ENCODE results near the gene CTIF.

Gene CTIF

DNA sequence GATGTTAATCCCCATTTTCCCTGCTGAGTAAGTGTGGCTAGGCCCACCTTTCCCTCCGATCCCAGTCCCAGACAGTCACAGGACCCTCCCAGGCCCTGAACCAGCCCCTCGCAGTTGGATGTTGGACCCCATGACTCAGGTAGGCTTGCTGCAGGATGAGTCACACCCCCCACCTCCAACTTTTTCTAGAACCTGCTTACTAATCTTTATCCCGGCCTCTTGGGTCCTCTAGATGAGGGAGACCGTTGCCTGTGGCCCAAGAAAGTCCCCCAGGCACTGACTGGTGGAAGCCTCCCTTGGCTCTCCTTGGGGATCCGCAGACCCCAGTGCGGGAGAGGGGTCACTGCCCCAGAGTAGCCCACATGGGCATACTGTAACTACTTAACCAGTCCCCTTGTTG, 313.5 kb downstream of the CTIF start:
- H3K36me3 ChIP-seq (ENCODE audit: control insufficient read depth, insufficient read depth, low read length): no peaks in the 10 kb centered on the region
- no peak for DNase-seq (ENCODE audit: low read depth, low spot score)
- H3K4me1 ChIP-seq (ENCODE audit: control insufficient read depth, insufficient read depth, low read length): peaks cover 9% of the 10 kb centered on the region
- no peak overlapping the region for H3K4me3 ChIP-seq (ENCODE audit: low read length)
- no CpG with 5 or more reads among the region's 6 CpGs for WGBS (ENCODE audit: insufficient coverage, insufficient read length)
- no peaks in the 10 kb centered on the region for H3K9me3 ChIP-seq (ENCODE audit: control insufficient read depth, insufficient read depth, low read length)
- no peaks in the 10 kb centered on the region for H3K27me3 ChIP-seq (ENCODE audit: control insufficient read depth, insufficient read depth, low read length)
- H3K27ac ChIP-seq (ENCODE audit: low read length): no peak overlapping the region

DNA sequence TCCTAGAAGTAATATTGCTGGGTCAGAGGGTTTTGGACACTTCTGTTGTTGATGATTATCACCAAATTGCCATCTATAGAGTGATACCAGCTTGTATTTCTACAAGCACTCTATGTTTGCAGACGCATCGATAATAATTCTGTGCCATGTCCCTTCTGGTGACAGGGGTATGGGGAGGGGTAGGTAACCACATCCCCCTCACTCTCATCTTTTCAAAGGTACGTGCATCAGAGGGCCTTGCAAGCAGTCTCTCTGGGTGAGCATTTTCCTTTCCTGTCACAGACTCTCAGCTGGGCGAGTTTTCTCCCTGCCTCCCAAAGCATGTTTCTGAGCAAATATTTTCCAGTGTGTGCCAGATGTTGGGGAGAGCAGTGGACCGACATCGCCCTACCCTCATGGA, 314.0 kb downstream of the CTIF start:
- WGBS (ENCODE audit: insufficient coverage, insufficient read length): no CpG with 5 or more reads among the region's 6 CpGs
- no peaks in the 10 kb centered on the region for H3K9me3 ChIP-seq (ENCODE audit: control insufficient read depth, insufficient read depth, low read length)
- H3K27me3 ChIP-seq (ENCODE audit: control insufficient read depth, insufficient read depth, low read length): no peaks in the 10 kb centered on the region
- no peaks in the 10 kb centered on the region for H3K36me3 ChIP-seq (ENCODE audit: control insufficient read depth, insufficient read depth, low read length)
- no peak overlapping the region for H3K27ac ChIP-seq (ENCODE audit: low read length)
- peaks cover 9% of the 10 kb centered on the region for H3K4me1 ChIP-seq (ENCODE audit: control insufficient read depth, insufficient read depth, low read length)
- no peak overlapping the region for H3K4me3 ChIP-seq (ENCODE audit: low read length)
- DNase-seq (ENCODE audit: low read depth, low spot score): no peak

DNA sequence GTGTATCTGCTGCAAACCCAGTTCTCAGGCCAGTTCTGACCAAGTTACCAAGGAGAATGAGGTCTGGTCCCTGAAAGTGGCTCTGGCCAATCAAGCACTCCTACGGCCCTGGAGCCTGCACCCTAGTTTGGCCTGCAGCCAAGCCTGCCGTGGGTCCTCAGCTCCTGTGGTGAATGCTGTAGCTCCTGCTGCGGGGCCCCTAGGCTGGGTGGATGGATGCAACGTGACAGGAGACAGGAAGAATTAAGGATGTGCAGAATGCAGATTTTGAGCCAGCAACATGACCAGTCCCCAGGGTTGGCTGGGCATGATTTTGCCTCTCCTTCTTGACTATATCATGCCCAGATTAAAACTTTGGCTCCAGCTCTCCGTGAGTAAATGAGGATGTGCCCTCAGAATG, 314.8 kb downstream of the CTIF start:
- Histone ChIP-seq H3K27me3 (ENCODE audit: control insufficient read depth, insufficient read depth, low read length) (no peaks in the 10 kb centered on the region), H3K4me3 (ENCODE audit: low read length) (no peak overlapping the region), H3K36me3 (ENCODE audit: control insufficient read depth, insufficient read depth, low read length) (no peaks in the 10 kb centered on the region), H3K27ac (ENCODE audit: low read length) (no peak overlapping the region), H3K9me3 (ENCODE audit: control insufficient read depth, insufficient read depth, low read length) (no peaks in the 10 kb centered on the region), H3K4me1 (ENCODE audit: control insufficient read depth, insufficient read depth, low read length) (peaks cover 6% of the 10 kb centered on the region)
- WGBS (ENCODE audit: insufficient coverage, insufficient read length): no CpG with 5 or more reads among the region's 5 CpGs
- DNase-seq (ENCODE audit: low read depth, low spot score): no peak

DNA sequence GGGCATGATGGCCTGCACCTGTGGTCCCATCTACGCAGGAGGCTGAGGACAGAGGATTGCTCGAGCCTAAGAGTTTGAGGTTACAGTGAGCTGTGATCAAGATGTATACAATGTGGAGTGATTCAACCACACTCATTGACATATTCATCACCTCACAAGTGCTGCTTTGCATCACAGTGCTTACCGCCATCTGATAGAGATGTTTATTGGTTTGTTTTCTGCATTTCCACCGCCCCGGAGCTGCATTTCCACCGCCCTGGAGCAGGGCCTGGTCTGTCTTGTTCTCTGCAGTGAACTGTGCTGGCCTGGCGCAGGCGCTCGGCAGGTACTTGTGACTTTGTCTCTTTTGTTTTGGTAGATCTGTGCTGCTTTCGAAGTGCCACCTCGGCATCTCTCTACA, 315.9 kb downstream of the CTIF start:
- Histone ChIP-seq H3K27ac (ENCODE audit: low read length) (no peak overlapping the region), H3K36me3 (ENCODE audit: control insufficient read depth, insufficient read depth, low read length) (no peaks in the 10 kb centered on the region), H3K4me1 (ENCODE audit: control insufficient read depth, insufficient read depth, low read length) (peaks cover 11% of the 10 kb centered on the region), H3K27me3 (ENCODE audit: control insufficient read depth, insufficient read depth, low read length) (no peaks in the 10 kb centered on the region), H3K9me3 (ENCODE audit: control insufficient read depth, insufficient read depth, low read length) (no peaks in the 10 kb centered on the region), H3K4me3 (ENCODE audit: low read length) (no peak overlapping the region)
- no peak for DNase-seq (ENCODE audit: low read depth, low spot score)
- no CpG with 5 or more reads among the region's 11 CpGs for WGBS (ENCODE audit: insufficient coverage, insufficient read length)

DNA sequence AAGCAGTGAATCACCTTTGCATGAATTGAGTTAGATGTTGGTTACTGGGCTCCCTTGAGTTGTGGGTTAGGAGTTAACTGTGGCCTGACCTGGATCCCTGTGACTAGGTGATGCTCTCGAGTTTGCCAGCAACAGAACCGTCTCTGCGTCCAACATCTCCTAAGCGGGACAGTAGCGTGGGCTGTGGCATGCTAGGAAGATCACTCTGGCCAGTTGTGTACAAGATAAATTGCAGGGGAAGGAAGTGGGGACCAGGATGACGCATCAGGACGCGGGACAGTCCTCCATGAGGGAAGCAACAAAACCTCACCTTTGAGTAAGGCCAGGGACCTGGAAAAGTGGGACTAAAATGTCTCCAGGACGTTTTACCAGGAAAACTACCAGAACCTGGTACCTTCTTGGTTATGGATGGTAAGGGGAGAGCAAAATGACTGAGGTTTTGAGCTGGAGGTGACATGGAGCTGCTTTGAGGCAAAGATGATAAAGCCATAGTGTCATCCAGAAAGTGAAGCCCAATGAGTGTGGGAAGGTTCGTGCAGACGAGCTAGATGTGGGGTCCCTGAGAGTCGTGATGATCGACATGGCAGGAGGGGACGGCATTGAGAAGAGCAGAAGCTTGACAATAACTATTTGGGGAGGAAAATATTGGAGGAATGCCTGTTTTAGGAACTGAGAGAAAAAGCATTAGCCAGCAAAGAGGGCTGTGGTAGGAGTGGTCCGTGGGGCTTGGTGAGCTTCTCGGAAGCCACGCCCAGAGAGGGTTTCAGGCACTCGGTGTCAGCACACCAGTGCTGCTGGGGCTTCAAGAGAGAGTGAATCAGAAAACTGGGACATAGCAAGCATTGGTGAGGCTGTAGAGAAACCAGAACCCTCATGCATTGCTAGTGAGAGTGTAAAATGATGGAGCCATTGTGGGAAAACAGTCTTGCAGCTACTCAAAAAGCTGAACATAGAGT, 316.9 kb downstream of the CTIF start:
- WGBS (ENCODE audit: insufficient coverage, insufficient read length): no CpG with 5 or more reads among the region's 18 CpGs
- Histone ChIP-seq H3K27ac (ENCODE audit: low read length) (no peak overlapping the region), H3K9me3 (ENCODE audit: control insufficient read depth, insufficient read depth, low read length) (no peaks in the 10 kb centered on the region), H3K4me3 (ENCODE audit: low read length) (no peak overlapping the region), H3K4me1 (ENCODE audit: control insufficient read depth, insufficient read depth, low read length) (peaks cover 14% of the 10 kb centered on the region), H3K36me3 (ENCODE audit: control insufficient read depth, insufficient read depth, low read length) (no peaks in the 10 kb centered on the region), H3K27me3 (ENCODE audit: control insufficient read depth, insufficient read depth, low read length) (no peaks in the 10 kb centered on the region)
- no peak for DNase-seq (ENCODE audit: low read depth, low spot score)

DNA sequence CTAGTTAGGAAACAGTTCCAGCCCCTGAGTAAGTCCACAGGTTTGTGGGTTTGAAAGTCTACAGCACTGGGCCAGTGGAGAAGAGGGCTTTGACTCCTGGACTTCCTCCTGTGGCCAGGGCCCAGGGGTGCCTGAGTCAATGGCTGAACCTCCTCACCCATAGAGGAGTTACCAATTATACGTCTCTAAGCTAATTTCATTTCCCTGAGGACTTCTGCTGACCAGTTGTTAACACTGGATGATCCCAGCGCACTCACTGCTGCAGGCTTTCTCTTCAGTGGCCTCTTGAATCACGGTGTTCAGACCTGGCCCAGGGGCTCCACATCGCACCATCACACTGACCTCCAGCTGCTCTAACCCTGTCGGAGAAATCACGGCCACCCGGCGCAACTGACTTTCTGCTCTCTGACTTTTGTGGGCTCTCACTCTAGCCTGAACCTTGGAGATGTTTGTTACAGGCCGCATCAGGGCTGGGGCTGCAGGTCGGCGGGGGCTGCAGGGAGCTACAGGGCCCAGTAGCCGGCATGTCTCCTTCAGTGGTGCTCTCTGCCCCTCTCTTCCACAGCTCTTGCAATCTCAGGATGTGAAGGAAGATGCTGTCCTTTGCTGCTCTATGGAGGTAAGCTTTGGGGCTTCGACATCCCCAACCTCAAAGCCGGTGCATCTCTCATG, 318.3 kb downstream of the CTIF start:
- H3K4me3 ChIP-seq (ENCODE audit: low read length): no peak overlapping the region
- WGBS (ENCODE audit: insufficient coverage, insufficient read length): no CpG with 5 or more reads among the region's 14 CpGs
- no peaks in the 10 kb centered on the region for H3K27me3 ChIP-seq (ENCODE audit: control insufficient read depth, insufficient read depth, low read length)
- no peak for DNase-seq (ENCODE audit: low read depth, low spot score)
- H3K36me3 ChIP-seq (ENCODE audit: control insufficient read depth, insufficient read depth, low read length): no peaks in the 10 kb centered on the region
- H3K4me1 ChIP-seq (ENCODE audit: control insufficient read depth, insufficient read depth, low read length): peaks cover 12% of the 10 kb centered on the region
- H3K27ac ChIP-seq (ENCODE audit: low read length): no peak overlapping the region
- H3K9me3 ChIP-seq (ENCODE audit: control insufficient read depth, insufficient read depth, low read length): no peaks in the 10 kb centered on the region

DNA sequence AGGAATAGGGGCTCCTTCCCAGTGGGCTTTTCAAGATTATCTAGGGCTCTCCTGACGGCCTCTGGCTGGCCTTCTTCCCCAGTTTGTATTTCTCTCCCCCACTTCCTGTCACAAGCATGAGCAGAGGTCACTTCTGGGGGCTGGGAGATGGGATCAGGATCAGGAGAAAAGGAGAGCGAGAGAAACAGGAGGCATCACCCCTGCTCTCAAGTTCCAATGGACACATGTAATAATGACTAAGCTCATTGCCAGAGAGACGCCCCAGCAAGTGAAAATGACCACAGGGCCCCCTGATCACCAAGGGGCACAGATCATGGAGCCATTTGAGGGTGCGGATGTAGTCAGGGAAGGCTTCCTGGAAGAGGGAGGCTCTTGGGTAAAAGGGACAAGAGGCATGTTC, 319.8 kb downstream of the CTIF start:
- no peaks in the 10 kb centered on the region for H3K36me3 ChIP-seq (ENCODE audit: control insufficient read depth, insufficient read depth, low read length)
- no peak overlapping the region for H3K4me3 ChIP-seq (ENCODE audit: low read length)
- no peaks in the 10 kb centered on the region for H3K27me3 ChIP-seq (ENCODE audit: control insufficient read depth, insufficient read depth, low read length)
- peaks cover 12% of the 10 kb centered on the region for H3K4me1 ChIP-seq (ENCODE audit: control insufficient read depth, insufficient read depth, low read length)
- no CpG with 5 or more reads among the region's 4 CpGs for WGBS (ENCODE audit: insufficient coverage, insufficient read length)
- DNase-seq (ENCODE audit: low read depth, low spot score): no peak
- H3K9me3 ChIP-seq (ENCODE audit: control insufficient read depth, insufficient read depth, low read length): no peaks in the 10 kb centered on the region
- no peak overlapping the region for H3K27ac ChIP-seq (ENCODE audit: low read length)

DNA sequence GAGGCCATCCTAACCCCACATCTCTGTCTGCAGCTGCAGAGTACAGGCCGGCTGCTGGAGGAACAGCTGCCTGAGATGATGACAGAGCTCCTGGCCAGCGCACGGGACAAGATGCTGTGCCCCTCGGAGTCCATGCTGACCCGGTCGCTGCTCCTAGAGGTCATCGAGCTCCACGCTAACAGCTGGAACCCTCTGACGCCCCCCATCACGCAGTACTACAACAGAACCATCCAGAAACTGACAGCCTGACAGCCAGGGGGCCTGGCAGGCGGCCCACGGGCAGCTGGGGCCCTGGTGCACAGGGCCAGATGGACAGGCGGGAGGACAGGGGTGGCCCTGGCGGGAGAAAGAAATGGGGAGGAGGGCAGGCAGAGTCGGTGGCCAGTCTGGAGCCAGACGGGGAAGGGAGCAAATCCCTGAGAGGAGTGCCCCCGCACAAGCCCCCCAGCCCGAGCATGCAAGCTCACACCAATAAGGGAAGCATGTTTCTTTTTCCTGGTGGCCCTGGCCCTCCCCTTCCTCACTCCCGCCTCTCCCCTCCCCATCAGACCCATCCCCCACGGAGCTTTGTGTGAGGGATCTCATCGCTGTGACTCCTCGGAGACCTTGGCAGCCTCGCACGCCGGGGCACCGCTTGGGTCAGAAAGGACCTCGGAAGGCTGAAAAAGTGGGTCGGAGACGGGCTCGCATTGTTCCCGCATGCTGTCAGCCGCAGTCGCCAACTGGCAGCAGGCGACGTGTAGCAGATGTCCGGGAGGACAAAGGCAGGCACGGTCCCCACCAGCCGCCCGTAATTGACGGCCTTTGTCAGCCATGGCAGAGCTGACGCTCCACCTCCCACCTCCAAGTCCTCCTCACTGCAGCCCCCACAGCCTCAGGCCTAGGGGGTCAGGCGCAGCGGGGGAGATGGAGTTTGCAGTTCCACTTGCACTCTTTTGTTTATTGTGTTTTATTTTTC, 320.8 kb downstream of the CTIF start:
- H3K4me3 ChIP-seq (ENCODE audit: low read length): no peak overlapping the region
- WGBS (ENCODE audit: insufficient coverage, insufficient read length): no CpG with 5 or more reads among the region's 43 CpGs
- H3K27me3 ChIP-seq (ENCODE audit: control insufficient read depth, insufficient read depth, low read length): no peaks in the 10 kb centered on the region
- no peak overlapping the region for H3K27ac ChIP-seq (ENCODE audit: low read length)
- no peaks in the 10 kb centered on the region for H3K9me3 ChIP-seq (ENCODE audit: control insufficient read depth, insufficient read depth, low read length)
- peaks cover 12% of the 10 kb centered on the region for H3K4me1 ChIP-seq (ENCODE audit: control insufficient read depth, insufficient read depth, low read length)
- DNase-seq (ENCODE audit: low read depth, low spot score): no peak
- H3K36me3 ChIP-seq (ENCODE audit: control insufficient read depth, insufficient read depth, low read length): no peaks in the 10 kb centered on the region

DNA sequence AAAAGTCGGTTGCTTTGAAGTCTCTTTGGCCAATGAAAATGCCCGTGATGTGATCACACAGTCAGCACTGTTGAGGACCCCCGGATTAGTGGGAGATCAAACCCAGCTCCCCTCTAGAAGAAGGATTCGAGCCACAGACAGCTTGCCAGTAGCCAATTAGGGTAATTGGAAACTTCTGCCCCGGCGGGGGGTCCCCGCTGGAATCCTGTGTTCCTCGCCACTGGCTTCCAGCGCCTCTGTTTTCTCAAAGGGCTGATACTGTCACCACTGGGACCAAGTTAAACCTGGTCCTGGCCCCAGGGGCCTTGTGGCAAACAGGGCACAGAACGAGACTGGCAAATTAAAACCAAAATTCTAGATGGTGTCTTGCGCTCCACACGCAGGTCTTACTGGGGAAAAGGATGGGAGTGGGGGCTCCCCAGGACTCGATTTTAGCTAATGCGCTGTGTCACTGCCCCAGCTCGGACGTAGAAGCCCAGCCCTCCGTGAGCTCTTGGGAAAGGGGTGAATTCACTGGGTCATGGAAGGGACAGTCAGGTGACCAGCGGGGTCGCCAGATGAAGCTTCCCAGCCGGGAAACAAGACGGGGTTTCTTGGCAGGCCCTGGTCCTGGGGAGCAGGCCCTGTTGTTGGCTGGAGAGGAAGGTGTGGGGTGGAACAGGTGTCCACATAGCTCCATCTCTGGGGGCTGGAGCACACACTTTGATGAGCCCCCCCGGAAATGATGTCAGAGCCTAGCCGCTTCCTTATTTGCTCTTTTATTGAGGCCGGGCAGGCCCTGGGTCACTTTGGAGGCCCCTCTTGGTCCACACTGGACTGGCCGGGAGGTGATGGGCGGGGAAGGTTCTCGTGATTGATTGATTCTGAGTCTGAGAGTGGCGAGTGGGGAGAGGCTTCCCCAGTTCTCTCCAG, 321.7 kb downstream of the CTIF start:
- no CpG with 5 or more reads among the region's 28 CpGs for WGBS (ENCODE audit: insufficient coverage, insufficient read length)
- H3K27me3 ChIP-seq (ENCODE audit: control insufficient read depth, insufficient read depth, low read length): no peaks in the 10 kb centered on the region
- H3K27ac ChIP-seq (ENCODE audit: low read length): no peak overlapping the region
- H3K4me3 ChIP-seq (ENCODE audit: low read length): no peak overlapping the region
- H3K36me3 ChIP-seq (ENCODE audit: control insufficient read depth, insufficient read depth, low read length): no peaks in the 10 kb centered on the region
- H3K4me1 ChIP-seq (ENCODE audit: control insufficient read depth, insufficient read depth, low read length): peaks cover 12% of the 10 kb centered on the region
- no peaks in the 10 kb centered on the region for H3K9me3 ChIP-seq (ENCODE audit: control insufficient read depth, insufficient read depth, low read length)
- DNase-seq (ENCODE audit: low read depth, low spot score): no peak

Data from iPS DF 6.9 (cell line).